GM21825 (cell line): ENCODE data around the gene FGD5.

Experiments
- ATAC-seq: cut with Tn5 transposase; IDR thresholded peaks from one replicate; pipeline ENCODE4 v1.9.1; 2021; ENCODE audit warnings: mild to moderate bottlenecking, moderate library complexity; ENCODE audit not compliant: unreplicated experiment

FGD5 gene

GRCh38 chr3:14789221-14789620 lies 29.5 kb upstream of the FGD5 start:
- ATAC-seq: no peak

GRCh38 chr3:14789640-14790285 lies 29.0 kb upstream of the FGD5 start:
- no peak for ATAC-seq

GRCh38 chr3:14791343-14791945 lies 27.3 kb upstream of the FGD5 start:
- ATAC-seq: no peak

- ATAC-seq: no peak
Observed at GRCh38 chr3:14792691-14793121, 26.1 kb upstream of the FGD5 start.

GRCh38 chr3:14793126-14793857 lies 25.5 kb upstream of the FGD5 start:
- ATAC-seq: no peak

- no peak for ATAC-seq
Observed at GRCh38 chr3:14793858-14794234, 24.9 kb upstream of the FGD5 start.

DNA sequence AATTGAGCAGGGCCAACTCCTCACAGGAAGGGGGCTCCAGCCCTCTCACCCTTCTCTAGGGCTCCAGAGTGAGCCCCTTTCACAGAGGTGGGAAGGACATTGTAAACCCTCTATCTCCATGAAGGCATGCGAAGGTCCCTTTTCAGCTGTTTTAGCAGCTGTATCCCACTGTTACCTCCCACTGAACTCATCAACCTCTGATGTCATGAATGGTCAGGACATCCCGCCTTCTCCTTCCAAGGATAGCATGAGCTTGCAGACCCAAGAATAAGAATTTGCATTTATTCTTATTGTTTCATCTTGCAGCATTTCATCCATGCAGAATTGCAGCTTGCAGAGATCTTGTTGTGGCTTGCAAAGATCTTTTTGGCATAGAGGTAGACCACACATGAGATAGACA lies 24.3 kb upstream of the FGD5 start:
- no peak for ATAC-seq

DNA sequence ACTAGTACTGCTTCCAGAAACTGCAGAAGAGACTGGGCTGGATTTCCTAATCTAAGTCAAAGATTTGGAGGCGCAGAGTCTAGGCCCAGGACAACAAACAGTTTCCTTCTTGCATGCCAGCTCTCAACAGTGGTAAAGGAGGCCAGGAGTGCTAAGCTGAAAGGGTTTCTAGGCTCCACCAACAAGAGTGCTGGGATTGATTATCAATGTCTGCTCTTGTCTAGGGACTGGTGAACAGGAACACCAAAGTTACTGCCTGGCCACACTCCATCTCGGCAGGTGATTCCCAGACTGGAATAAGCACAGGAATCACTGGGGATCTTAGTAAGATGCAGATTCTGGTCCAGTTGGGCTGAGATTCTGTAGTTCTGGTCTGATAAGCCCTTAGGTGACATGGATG lies 22.8 kb upstream of the FGD5 start:
- ATAC-seq: no peak

DNA sequence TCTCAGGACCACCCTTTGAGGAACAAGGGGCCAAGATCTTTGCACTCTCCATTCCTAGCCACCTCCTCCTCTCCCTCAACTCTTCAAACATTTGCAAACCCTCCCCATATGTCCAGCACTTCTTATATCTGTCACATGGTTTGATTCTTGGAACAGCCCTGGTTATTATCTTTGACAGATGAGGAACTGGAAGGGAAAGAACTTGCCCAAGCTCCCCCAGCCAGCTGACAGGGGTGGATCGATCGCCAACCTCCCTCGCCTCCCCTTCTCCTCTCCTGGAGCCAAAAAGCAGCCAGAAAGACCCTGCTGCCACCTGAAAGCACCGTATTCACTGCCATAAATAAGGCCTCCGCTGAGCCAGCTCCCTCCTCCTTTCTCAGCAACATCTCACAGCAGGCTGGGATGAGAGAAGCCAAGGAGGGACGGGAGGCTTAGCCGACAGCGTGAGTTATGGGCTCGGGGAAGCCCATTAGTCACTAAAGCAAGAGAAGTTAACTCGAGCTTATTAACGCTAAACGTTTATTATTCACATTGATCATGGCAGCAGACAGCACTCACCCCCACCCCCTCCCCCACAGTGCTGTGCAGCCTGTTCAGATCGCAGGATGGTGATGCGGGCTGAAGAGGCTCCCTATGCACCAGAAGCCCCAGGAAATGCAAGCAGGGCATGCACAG lies 22.2 kb upstream of the FGD5 start:
- no peak for ATAC-seq

- ATAC-seq: no peak
Observed at GRCh38 chr3:14797731-14798130, 21.0 kb upstream of the FGD5 start.

- no peak for ATAC-seq
Observed at GRCh38 chr3:14798231-14798630, 20.5 kb upstream of the FGD5 start.

DNA sequence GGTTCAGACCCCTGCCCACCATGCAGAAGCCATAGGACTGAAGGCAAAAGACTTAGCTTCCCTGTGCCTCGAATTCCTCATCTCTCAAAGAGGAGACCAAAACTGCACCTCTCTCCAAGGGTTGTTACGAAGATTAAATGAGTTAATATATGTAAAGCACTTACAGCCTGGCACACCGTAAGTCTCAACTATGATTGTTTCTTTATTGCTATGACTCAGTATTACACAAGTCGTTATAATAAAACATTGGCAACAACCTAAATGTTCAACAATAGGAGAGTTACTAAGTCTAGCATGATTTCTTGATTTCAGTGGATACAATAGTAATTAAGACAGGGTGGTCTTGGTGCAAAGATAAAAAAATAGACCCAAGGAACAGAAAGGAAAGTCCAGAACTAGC lies 19.6 kb upstream of the FGD5 start:
- no peak for ATAC-seq

DNA sequence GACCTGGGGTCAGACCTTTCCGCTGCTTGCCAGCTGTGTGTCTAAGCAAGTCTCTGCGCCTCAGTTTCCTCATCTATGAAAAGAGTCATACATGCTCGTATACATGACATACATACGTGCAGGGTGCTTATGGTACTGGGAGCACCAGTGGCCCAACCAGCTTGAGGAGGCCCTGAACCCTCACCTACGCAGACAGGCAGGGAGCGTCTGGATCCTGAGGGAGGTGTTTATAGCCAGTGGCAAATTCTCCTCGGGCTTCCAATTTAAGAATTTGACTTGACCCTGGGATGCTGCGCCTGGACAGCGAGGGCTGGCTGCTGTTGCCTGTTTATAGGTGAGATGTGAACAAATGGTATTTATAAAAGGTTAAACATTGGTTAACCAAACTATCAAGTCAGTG lies 17.7 kb upstream of the FGD5 start:
- ATAC-seq: no peak

- ATAC-seq: no peak
Observed at GRCh38 chr3:14801668-14802380, 16.9 kb upstream of the FGD5 start.

GRCh38 chr3:14802381-14802731 lies 16.4 kb upstream of the FGD5 start:
- no peak for ATAC-seq

DNA sequence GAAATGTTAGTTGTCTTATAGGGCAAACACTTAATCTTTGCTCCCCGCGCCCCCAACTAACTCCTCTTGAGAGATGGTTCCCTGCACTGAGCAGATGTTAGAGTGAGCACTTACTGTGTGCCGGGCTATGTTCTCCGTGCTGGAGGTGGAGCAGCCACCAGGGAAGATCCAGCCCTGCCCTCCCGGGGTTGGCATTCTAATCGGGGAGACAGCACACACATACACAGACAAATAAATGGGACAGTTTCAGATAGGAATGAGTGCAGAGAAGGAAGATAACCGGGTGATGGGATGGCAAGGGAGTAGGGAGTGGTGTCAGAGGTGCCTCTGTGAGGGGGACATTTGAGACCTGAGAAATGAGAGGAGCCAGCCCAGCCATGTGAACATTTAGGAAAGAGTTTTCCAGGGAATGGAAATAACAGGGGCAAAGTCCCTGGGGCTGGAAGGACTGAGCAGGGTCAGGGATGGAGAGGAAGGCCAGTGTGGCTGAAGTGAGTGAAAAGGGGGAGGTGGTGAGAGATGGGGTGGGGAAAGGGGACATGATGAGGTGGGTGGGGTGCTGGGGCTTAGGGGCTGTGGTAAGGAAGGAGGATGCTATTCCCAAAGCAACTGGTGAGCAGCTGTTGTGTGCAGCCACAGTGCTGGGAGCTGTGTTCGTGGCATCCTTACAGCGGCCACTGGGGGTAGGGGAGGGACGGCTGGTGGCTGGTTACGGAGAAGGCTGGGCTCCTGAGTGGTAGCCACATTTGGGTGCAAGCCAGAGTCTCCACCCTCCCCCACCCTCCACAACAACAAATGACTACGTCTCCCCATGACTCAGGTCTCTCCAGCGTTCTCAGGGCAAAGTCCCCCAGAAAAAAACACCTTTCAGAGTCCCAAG lies 15.4 kb upstream of the FGD5 start:
- ATAC-seq: no peak

DNA sequence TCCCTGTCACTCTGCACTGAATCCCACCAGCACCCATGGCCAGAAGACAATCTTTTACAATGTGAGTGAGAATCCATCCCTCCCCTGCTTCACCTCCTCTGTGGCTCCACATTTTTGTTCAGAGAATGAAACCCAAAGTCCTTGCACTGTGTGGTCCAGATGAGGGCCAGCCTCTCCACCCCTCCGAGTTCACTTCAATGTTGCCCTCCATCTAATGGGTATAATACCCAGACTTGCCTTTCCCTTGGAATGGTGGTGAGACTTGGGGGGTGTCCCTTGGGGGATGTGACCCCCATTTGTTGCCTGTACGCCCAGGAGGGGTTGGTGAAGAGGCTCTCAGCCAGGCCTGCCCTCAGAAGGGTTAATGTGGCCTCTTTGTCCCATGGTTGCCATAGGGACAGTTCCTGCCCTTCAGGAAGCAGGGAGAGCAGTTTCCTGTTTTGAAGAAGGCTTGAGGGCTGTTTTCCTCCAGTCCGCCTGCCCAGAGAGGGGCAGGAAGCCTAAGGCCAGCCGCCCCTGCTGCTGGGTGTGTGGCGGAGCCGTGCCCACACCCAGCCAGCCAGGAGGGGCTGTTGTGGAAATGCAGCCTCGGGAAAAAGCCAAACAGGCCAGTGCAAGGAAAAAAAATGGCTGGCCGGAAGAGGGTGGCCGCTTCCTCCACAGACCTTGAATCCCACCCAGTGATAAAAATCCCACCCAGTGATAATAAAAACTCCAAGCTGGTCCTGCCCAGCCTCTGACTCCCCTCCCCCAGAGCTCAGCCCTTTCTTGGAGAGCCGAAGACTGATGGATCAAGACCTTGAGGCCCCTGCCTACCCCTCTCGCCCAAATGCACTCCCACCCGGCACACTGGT lies 14.6 kb upstream of the FGD5 start:
- no peak for ATAC-seq

DNA sequence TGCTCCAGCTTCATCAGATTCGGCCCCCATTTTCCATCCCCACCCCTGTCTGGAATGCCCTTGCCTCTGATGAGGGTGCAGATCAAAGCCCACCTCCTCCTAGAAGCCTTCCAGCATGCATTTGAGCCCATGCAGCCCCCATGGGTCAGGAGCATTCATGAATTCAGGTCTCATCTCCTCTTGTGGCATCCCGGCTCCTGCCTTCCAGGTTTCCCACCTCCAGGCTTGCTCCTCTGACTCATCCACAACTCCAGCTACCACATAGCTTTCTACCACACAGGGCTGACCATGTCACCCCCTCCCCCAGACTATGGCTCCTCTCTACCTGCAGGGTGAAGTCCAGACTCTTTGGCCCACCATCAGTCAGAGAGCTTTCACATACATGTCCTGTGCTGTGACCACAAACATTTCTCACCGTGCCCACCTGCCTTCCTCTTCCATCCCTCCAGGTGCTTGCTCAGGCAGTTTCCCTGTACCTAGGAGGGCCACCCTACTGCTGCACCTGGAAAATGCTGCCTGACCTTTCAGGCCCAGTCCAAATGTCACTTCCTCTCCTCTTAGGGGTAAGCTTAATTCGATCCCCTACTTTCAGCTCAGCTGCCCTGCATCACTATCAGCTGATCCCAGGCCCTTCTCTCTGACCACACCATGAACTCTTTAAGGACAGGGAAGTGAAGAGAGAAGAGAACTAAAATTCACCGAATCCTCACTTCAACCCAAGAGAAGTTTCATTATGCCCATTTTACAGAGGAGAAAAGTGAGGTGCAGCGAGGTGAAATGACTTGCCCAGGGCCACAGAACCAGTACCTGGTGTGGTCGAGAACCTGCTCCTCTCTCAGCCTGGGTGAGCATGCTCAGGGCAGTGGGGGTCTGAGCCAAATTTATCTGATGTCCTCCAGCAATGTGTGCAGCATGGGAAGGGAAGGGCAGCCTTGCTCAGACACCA lies 13.7 kb upstream of the FGD5 start:
- no peak for ATAC-seq
